Activated CD8-positive, alpha-beta memory T cell treated with anti-CD3 and anti-CD28 coated beads, Interleukin-2, amount 50 U/mL, for 1 hour (primary cell): ENCODE measurements around the gene GGCT.

ENCODE experiments used
- DNase-seq: peaks from one replicate; pipeline ENCODE4 v3.0.0-alpha.2; 2020; ENCODE audit errors: extremely low read depth

The GGCT gene

DNA sequence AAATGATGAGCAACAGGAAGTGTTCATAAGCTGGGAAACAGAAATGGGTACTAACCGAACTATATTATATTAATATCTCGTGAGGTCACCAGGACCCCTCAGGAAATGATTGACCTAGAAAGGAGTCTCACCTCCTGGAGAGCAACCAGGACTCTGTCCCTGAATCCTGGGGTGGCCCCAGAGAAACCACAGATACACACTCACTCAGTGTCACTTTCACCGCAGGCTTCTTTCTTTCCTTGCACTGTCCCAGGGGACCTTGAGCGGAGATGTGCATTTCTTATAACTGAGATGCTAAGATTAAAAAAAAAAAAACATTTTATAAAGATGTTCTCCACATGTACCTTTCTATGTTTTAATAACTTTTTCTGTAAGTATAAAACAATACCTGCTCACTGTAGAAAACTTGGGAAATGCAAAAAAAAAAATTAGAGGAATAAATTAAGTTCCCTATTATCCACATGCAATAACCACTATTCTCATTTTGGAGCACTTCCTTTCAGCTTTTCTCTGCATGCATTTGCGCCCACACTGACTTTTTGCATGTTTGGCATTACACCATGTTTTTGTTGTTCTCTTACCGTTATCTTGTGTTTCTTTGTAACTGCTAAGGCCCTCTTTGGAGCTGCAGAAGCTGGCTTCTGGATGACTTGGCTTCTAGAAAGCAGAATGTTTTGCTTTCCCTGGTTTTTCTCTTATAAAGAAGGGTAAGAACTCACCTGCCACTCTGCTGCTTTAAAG, 41.1 kb downstream of the GGCT start:
- DNase-seq, result no peak

DNA sequence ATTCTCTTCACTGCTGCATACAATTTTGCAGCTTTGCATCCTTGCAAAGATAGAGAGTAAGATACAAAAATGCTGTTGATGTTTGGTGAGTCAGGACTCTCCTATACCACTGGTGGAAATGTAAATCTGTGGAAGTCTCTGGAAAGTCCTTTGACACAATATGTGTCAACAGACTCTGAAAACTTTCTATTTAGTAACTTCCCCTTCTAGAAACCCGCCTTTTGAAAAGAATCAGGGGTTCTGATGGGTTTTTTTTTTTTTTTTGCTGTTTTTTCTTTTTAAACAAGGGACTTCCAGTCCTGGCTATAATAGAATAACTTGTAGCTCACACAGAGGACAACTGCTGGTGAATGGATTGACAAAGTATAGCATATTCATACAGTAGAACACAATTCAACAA, 42.5 kb downstream of the GGCT start:
- no peak for DNase-seq

DNA sequence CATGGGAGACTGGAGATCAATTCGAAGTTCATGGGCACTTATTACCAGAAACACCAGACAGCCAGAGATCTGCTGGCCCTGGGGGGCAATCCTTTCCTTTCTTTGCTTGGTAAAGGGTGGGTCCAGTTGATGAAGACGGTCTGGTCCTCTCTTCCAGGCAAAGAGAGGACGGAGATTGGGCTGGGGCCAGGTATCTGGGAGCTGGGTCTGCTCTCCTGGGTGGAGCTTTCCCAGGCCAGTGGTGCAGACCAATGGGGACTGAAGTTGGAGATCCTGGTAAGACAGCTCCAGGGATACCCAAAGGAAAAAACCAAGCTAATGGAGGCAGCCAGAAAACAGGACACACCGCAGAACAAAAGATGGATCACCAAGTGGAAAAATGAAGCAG, 44.4 kb downstream of the GGCT start:
- DNase-seq, result no peak

DNA sequence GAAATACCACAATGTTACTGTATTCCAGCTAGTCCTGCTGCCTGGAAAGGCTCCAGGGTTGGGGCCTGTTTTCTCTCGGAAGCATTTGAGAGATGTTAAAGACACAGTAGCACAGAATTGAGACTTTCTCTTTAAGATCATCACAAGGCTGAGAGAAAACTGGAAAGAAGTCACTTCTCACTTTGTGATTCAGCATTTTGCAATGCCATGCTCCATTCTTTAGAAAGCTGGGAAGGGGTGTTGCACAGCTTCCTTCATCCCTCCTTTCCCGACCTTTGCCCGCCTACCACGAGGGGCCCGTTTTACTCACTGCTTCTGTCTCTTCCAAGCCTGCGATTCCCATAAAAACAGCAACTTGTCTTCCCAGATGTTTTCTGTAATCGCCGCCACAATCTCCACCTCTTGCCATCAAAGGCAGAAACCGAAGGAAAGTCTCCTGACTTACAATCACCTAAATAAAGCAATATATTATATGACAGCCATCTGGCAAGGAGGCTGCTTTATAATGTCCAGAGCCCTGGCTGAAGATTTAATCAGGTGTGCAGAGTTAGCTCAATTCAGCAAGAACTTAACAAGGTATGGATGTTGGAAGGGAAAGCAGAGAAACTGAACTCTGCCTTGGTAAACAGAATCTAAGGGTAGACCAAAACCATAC, 44.9 kb downstream of the GGCT start:
- DNase-seq, result no peak

DNA sequence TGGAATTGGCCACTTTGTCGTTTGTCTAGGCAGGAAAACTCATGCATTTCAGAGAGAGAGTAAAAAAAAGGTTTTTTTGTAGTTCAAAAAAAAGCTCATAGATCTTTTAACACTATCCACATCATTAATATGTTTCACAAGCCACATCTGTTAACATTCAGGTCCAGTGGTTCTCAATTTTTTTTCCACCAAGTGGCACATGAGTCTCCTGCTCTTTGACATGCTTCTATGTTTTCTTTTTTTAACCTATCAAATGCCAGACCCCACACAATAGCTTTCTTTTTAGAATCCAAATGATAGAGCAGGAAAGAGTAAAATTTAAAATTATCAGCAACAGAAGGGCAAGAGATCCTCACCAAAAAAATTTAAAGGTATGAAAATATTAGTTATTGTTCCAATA, 46.3 kb downstream of the GGCT start:
- no peak for DNase-seq

DNA sequence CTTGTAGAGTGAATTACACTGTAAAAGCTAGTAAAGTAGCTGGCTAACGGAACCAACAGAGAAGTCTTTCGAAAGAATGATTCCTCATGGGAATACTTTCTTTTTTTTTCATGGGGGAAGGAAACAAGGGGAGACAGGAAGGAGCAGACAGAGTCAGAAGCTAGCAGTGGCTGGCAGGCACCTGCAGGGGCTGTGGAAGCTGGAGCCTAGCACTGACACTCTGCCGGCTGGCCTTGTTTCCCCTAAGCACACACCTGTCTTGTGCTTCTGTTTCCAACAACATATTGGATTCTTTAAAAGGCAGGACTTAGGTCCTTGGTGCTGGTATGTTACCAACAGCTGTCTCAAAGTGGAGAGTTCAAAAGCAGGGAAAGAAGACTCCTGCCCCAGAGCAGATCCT, 50.7 kb downstream of the GGCT start:
- no peak for DNase-seq

DNA sequence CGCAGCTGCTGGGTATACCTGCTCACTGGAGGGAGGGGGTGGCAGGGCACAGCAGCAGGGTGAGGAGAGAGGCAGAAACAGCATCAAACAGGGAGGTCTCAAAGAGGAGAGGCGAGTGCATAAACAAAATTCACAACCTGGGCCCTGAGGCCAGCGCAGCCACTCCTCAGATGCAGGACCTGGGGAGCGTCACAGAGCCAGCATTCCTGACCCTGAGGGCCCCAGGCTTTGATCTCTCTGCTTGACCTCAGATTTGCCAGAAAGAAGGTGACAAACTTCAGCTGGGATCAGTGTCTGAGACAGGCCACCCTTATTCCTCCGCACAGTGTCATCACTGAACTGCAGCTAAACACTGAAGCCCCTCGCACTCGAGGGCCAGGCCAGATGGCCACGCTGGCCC, 51.6 kb downstream of the GGCT start:
- no peak for DNase-seq

DNA sequence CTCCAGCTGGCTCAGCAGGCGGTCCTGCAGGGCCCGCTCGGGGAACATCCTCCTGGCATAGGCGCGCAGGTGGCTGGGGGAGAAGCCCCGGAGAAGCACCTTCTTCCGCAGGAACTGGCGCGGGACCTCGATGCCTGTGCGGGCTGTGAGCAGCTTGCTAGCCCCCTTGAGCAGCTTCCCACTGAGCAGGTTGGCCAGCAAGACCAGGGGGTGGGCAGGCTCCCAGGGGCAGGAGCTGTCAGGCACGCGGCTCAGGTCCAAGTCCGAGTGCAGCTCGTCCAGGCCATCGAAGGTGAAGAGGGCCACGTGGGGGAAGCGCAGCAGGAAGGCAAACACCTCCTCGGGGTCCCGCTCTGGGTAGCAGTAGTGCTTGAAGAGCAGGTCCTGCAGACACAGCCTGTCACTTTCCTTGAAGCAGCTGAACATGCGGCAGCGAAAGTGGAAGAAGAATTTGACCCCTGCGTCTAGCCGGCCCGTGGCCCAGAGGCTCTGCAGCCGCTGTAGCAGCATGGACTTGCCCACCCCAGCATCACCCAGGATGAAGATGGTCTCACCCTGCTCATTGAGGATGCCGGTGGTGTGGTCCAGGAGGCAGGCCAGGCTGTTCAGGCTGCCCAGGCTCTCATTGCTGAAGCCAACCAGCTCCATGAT, 52.2 kb downstream of the GGCT start:
- no peak for DNase-seq

DNA sequence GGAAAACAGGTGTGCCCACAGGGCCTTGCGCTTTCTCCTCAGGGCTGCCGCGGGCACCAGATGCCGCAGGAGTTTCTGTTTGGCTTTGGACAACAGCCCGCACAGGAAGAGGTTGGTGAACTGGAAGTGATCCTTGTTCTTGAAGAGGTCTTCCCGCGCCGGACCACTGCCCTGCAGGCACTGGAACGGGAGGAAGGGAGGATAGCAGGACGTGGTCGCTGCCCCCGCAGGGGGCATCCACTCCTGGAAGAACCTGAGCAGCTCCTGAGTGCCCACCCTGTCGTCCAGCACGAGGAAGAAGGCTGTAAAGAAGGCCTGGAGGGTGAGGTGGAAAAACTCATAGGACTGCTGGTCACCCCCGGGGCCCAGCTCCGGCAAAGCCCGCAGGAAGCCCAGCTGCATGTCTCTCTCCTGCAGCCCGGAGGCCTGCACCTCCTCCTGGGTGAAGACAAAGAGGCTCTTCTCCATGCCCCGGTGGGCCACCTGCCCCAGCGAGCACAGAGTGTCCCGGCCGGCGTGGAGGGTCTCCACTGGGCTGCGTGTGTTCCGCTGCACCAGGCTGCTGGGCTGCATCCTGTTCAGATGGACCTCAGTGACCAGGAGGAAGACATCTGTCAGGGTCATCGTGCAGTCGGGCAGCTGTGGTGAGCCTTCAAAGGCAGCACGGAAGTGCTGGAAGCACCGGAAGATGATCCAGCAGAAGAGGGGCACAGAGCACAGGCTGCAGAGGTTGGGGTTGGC, 52.9 kb downstream of the GGCT start:
- DNase-seq, result no peak

DNA sequence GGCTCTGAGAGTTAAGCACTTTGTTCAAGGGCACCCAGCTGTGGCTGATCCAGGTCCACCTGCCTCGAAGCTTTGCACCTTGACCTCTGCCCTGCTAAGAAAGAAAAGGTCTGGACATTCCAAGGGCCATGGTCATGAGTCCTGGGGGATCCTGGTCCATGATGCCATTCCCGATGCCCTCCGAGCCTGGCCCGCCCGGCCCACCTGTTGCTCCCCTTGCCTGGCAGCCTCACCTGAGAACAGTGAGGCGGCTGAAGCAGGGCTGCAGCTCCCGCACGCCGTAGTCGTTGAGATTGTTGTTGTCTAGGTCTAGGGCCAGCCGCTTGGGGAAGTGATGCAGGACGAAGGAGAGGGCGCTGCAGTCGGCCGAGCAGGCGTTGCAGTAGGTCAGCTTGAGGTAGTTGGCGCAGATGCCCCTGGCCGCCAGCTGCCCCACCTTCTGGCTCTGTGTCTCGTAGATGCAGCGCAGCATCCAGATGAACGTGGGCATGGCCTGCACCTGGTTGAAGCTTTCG, 53.6 kb downstream of the GGCT start:
- DNase-seq, result no peak

DNA sequence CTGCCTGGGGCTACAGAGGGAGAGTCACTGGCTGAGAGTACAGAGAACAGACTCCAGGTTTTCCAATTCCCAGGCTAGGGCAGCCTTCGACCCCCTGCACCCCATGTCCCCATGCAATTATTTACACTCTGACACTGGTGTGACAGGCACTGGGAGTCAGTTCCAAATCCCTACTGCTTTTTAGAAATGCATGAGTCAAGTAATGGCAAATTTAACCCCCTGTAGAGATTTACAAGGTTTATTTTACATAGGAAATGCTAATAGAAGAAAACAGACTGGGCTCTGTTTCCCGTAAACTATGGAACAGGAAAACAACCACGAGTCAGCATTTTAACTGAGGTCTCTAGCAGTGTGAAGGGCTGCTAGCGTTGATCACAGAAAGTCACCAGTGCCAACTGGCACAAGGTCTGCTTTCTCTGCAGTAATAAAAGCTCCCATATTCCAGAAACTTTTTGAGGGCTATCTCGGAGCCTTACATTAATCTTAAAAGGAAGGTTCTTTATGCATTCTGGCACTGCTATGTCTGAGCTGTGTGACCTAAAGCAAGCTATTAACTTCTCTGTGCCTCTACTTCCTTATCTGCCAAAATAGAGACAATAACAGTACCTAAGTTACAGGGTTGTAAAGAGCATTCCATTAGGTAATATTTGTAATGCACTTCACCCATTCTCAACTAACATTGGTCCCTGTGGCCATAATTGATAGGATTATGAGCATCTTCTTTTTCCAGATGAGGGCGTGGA, 54.2 kb downstream of the GGCT start:
- DNase-seq, result no peak

DNA sequence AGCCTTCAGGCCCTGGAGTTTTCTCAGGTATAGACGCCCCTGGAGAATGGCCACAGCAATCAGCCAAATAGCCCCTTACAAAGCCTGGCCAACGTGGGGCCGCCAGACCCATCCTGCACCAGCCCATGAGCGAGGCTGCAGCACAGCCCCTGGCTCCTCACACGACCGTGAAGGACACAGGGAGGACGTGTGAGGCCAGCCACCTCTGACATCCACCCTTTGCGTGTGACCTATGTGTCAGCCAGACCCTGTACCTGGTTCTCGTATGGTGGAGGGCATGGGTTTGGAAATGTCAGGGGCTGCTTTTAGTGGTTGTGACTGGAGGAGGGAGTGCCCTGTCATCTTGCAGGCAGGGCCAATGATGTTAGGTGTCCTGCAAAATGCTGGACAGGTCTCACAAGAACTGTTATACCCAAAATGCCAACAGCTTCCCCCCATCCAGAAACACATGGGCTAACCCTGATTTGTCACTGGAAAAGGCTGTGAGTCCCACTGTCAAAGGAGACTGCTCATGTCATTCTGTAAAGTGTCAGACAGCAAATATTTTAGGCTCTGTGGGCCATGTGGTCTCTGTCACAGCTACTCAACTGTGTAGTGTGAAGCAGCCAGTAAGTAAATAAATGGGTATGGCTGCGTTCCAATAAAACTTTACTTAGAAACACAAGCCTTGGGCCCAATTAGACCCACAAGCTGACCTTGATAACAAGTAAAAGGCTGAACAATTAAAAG, 56.0 kb downstream of the GGCT start:
- DNase-seq, result no peak

DNA sequence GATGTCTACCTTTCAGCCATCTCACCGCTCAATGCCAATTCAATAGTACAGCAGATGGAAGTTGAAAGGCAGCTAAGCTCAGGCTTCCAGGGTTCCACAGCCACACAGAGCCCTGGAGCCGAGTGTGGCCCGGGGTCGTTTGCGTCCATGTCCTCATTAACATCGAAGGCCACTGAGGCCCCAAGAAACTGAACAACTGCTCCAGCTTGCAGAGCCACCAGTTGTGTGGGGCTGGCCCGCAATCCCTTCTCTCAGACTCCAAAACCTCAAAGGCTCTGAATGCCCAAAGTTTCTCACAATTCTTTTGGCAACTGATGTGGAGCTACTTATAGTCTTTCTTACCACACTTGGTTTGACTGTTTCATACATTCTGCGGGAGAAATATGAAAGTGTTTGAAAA, 57.2 kb downstream of the GGCT start:
- DNase-seq, result no peak
